ENCODE data around the gene GPR31.

The GPR31 gene

DNA sequence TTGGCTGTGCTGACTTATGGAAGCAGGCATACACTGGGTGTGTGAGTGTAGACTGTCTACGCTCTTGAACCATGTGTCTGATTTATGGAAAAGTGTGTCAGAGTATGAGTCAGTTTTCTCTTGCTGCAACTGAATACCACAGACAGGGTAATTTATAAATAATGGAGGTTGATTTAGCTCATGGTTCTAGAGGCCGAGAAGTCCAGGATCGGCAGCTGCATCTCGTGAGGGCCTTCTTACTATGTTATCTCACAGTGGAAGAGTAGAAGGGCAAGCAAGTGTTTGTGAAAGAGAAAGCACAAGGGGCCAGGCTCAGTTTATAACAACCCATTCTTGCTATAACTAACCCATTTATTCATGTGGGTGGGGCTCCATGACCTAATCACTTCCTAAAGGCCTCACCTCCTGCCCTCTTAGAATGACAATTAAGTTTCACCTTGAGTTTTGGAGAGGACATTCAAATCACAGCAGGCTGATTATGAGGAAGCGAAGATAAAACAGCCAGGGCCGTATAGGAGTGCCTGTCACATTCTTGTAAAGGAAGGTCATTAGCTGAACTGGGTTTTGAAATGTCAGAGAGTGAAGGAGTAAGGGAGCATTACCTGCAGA, 6.7 kb downstream of the GPR31 start:
- Histone ChIP-seq H3K27me3 (replicated peaks) (no peaks in the 10 kb centered on the region), H3K4me3 (ENCODE audit: low read depth, low read length) (no peak overlapping the region), H3K36me3 (replicated peaks) (no peaks in the 10 kb centered on the region), H3K27ac (no peak overlapping the region)
- no peak for DNase-seq
- in situ Hi-C loops (cut with HindIII; ENCODE audit: low pct_ligation_motif_present, low sequenced_read_pairs), result no loop called here
- TF ChIP-seq, protein P1, sequence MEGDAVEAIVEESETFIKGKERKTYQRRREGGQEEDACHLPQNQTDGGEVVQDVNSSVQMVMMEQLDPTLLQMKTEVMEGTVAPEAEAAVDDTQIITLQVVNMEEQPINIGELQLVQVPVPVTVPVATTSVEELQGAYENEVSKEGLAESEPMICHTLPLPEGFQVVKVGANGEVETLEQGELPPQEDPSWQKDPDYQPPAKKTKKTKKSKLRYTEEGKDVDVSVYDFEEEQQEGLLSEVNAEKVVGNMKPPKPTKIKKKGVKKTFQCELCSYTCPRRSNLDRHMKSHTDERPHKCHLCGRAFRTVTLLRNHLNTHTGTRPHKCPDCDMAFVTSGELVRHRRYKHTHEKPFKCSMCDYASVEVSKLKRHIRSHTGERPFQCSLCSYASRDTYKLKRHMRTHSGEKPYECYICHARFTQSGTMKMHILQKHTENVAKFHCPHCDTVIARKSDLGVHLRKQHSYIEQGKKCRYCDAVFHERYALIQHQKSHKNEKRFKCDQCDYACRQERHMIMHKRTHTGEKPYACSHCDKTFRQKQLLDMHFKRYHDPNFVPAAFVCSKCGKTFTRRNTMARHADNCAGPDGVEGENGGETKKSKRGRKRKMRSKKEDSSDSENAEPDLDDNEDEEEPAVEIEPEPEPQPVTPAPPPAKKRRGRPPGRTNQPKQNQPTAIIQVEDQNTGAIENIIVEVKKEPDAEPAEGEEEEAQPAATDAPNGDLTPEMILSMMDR (IDR thresholded peaks at IDR 0.05; ENCODE audit: low read depth, low read length, missing control alignments), result no peak

DNA sequence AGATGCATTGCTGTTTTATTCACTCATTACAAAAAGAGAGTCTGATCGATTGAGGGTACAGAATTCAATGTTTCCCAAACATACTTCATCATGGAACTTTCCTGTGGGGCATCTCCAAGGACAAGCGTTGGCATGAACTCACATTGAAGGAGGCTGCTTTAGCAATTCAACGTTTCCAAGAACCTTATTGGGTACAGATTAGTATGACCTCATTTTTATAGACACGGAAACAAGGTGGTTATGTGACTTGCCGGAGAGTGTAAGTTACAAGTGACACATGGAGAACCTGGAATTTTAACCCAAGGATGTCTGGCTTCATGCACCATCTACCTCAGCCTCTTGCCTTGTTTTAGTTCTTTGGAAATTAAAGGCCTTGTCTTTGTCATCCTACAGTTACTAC, 8.8 kb downstream of the GPR31 start:
- in situ Hi-C loops (cut with HindIII; ENCODE audit: low pct_ligation_motif_present, low sequenced_read_pairs), result no loop called here
- DNase-seq, result no peak
- no peak overlapping the region for H3K4me3 ChIP-seq (ENCODE audit: low read depth, low read length)
- H3K27me3 ChIP-seq (replicated peaks), result no peaks in the 10 kb centered on the region
- no peaks in the 10 kb centered on the region for H3K36me3 ChIP-seq (replicated peaks)
- TF ChIP-seq, protein P1 (IDR thresholded peaks at IDR 0.05; ENCODE audit: low read depth, low read length, missing control alignments), result no peak
- no peak overlapping the region for H3K27ac ChIP-seq

DNA sequence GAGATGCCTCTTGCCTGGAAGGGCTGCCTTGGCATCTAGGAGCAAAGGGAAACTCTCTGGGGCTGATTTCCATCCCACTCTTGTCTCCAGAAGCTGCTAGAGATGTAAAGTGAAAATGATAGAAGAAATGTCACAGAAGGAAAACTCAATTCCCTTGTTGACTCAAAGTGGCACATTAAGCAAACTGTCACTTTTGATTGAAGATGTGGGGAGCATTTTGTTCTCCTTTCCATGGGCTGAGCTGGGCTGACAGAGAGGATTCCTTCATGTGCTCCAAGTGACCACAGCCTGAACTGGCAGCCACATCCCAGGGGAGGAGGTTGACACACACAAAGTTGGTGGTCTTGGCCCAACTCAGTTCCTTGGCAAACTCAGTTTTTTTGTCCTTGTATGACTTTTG, 9.8 kb downstream of the GPR31 start:
- in situ Hi-C loops (cut with HindIII; ENCODE audit: low pct_ligation_motif_present, low sequenced_read_pairs), result no loop called here
- Histone ChIP-seq H3K4me3 (ENCODE audit: low read depth, low read length) (no peak overlapping the region), H3K27me3 (replicated peaks) (no peaks in the 10 kb centered on the region), H3K27ac (no peak overlapping the region), H3K36me3 (replicated peaks) (no peaks in the 10 kb centered on the region)
- DNase-seq, result no peak
- TF ChIP-seq, protein P1 (IDR thresholded peaks at IDR 0.05; ENCODE audit: low read depth, low read length, missing control alignments), result no peak

DNA sequence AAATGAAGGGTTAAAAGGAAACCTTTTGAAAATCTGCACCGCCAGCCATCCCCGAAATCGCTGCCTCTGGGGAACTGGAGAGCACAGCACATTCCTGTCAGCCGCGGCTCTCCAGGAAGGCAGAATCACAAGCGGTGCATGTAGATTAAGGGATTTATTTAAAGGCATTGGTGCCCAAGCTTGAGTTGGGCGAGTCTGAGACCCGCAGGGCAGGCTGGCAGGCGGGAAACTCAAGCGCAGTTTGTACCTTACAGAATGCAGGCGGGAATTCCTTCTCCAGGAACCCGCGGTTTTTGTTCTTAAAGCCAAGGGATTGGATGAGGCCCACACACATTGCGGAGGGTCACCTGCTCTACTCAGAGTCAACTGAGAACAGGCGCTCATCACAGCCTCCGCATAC, 10.8 kb downstream of the GPR31 start:
- H3K27me3 ChIP-seq (replicated peaks), result no peaks in the 10 kb centered on the region
- no peak overlapping the region for H3K4me3 ChIP-seq (ENCODE audit: low read depth, low read length)
- TF ChIP-seq, protein P1 (IDR thresholded peaks at IDR 0.05; ENCODE audit: low read depth, low read length, missing control alignments), result no peak
- no peaks in the 10 kb centered on the region for H3K36me3 ChIP-seq (replicated peaks)
- in situ Hi-C loops (cut with HindIII; ENCODE audit: low pct_ligation_motif_present, low sequenced_read_pairs), result no loop called here
- no peak for DNase-seq
- no peak overlapping the region for H3K27ac ChIP-seq

DNA sequence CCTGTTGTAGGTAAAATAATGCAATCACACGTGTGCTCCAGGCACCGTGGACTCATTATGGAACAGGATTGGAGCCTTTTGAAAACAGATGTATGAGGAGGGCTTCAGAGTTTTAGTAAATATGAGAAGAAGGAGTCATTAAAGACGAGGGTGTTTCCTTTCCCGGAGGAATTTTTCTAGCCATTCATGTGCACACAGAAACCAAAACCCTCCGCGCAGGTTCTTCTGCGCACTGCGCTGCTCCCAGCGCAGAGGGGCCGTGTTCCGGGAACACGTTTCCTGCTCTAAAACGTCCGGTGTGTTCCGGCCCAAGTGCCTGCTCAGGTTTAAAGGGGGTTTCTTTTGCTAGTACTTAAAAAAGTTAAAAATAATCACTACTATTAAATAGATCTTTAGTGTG, 11.6 kb downstream of the GPR31 start:
- TF ChIP-seq, protein P1 (IDR thresholded peaks at IDR 0.05; ENCODE audit: low read depth, low read length, missing control alignments), result no peak
- Histone ChIP-seq H3K27me3 (replicated peaks) (no peaks in the 10 kb centered on the region), H3K27ac (no peak overlapping the region), H3K36me3 (replicated peaks) (no peaks in the 10 kb centered on the region), H3K4me3 (ENCODE audit: low read depth, low read length) (no peak overlapping the region)
- in situ Hi-C loops (cut with HindIII; ENCODE audit: low pct_ligation_motif_present, low sequenced_read_pairs), result no loop called here
- DNase-seq, result no peak

DNA sequence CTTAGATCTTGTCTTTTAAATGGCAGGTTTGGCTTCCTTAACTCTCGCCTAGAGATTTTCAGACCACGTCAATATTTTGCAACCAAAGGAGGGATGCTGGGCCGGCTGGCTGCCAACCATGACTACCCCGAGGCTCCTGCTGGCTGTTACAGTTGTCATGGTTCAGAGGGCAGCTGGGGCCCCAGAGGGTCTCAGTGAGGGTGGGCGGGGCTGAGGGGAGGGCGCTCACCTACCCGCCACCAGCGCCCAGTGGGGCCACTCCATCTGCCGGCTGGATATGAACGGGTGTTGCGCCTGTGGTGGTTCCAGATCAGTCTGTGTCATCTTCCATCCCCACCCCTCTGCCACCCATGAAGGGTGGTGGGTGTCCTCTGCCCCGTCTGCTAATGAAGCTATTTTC, 12.3 kb downstream of the GPR31 start:
- no peaks in the 10 kb centered on the region for H3K27me3 ChIP-seq (replicated peaks)
- in situ Hi-C loops (cut with HindIII; ENCODE audit: low pct_ligation_motif_present, low sequenced_read_pairs), result no loop called here
- no peak for DNase-seq
- no peak overlapping the region for H3K27ac ChIP-seq
- H3K4me3 ChIP-seq (ENCODE audit: low read depth, low read length), result no peak overlapping the region
- TF ChIP-seq, protein P1 (IDR thresholded peaks at IDR 0.05; ENCODE audit: low read depth, low read length, missing control alignments), result no peak
- no peaks in the 10 kb centered on the region for H3K36me3 ChIP-seq (replicated peaks)
